K562 (cell line): ENCODE results near the gene CFAP251. TPM values are rescaled to one million over a fixed set of nuclear protein-coding genes. Genes with fewer than 3 reads are reported as not detected.

Experiments
- ATAC-seq: fragments of 200-7000 bp; cut with Tn5 transposase; 3 replicates; pipeline ENCODE4 v1.9.1; 2020; ENCODE audit warnings: moderate library complexity
- BruUV-seq: library from RNA; stranded (reverse); fragments of 400-500 nt; replicated peaks from 2 replicates; lab custom pipeline; 2021; lab: Mats Ljungman, UMichigan
- CTCF ChIA-PET: fragments of 300-600 bp; formaldehyde crosslinking; extraction: SDS; loops from one replicate; lab custom pipeline; 2021; ENCODE audit warnings: low intra/inter-chr PET ratio; lab: Yijun Ruan, JAX
- POLR2A ChIA-PET: fragments of 300-600, 350-650 bp; sonication (Branson Sonifier 250); formaldehyde crosslinking; extraction: SDS; loops from one replicate; lab custom pipeline; 2021; ENCODE audit warnings: antibody characterized with exemption, inconsistent platforms; lab: Yijun Ruan, JAX
- DNase-seq, 4 experiments: peaks; one replicate each; pipeline versions ENCODE4 v3.0.0 to v3.0.0-alpha.2; 2011 to 2018; ENCODE audit warnings: low spot score in 3 of 4, mixed read lengths in 3 of 4; ENCODE audit errors: extremely low read depth in 1 of 4
- FAIRE-seq: peaks from 2 replicates; lab custom pipeline; 2011; peaks lifted over from hg19 to GRCh38; lab: Jason Lieb, UNC
- H2AFZ ChIP-seq: 2 replicates; pipeline ENCODE4 v1.6.0; 2011; ENCODE audit warnings: low read depth, low read length, control low read depth, inconsistent platforms
- H3K27ac ChIP-seq: fragments of 200-600 bp; 3 replicates; pipeline ENCODE4 v1.8.0; 2011; ENCODE audit warnings: low read depth, mild to moderate bottlenecking, control low read depth, inconsistent platforms, low read length, moderate library complexity, mixed read lengths; ENCODE audit errors: extremely low read depth
- H3K27me3 ChIP-seq, 2 experiments: fragments of 300-600 bp in 1 of 2; 2 replicates in 1 of 2; 3 replicates in 1 of 2; pipeline versions ENCODE4 v1.6.0 to v1.8.0; 2011; ENCODE audit warnings: inconsistent platforms in 2 of 2, low read length in 2 of 2, mild to moderate bottlenecking in 1 of 2, mixed read lengths in 1 of 2, moderate library complexity in 1 of 2; ENCODE audit not compliant: control insufficient read depth in 2 of 2, insufficient read depth in 2 of 2
- H3K36me3 ChIP-seq: fragments of 300-600 bp; 3 replicates; pipeline ENCODE4 v1.8.0; 2011; ENCODE audit warnings: mild to moderate bottlenecking, low read length, inconsistent platforms; ENCODE audit not compliant: control insufficient read depth, insufficient read depth
- H3K4me1 ChIP-seq, 2 experiments: fragments of 200-600 bp in 1 of 2; replicated peaks in 1 of 2; 2 replicates in 1 of 2; 3 replicates in 1 of 2; pipeline versions ENCODE4 v1.5.1 to v1.8.0; 2011; ENCODE audit warnings: inconsistent platforms in 2 of 2, low read length in 2 of 2, mild to moderate bottlenecking in 1 of 2, mixed read lengths in 1 of 2, moderate library complexity in 1 of 2; ENCODE audit not compliant: control insufficient read depth in 2 of 2, insufficient read depth in 2 of 2
- H3K4me2 ChIP-seq: 2 replicates; pipeline ENCODE4 v1.6.1; 2011; ENCODE audit warnings: low read length, control low read depth, inconsistent platforms, mixed read lengths; ENCODE audit not compliant: insufficient read depth
- H3K4me3 ChIP-seq: fragments of 200-600 bp; sonication (generic), shearing (Covaris generic); 2 replicates; pipeline ENCODE4 v1.5.1; 2016; ENCODE audit warnings: control low read depth, inconsistent platforms
- H3K79me2 ChIP-seq: fragments of 200-600 bp; 3 replicates; pipeline ENCODE4 v1.8.0; 2011; ENCODE audit warnings: low read length, inconsistent platforms; ENCODE audit not compliant: control insufficient read depth, insufficient read depth
- H3K9ac ChIP-seq, 2 experiments: 2 replicates each; pipeline versions ENCODE4 v1.6.0 to v1.6.1; 2011; ENCODE audit warnings: low read depth in 2 of 2, low read length in 2 of 2, control low read depth in 1 of 2, inconsistent platforms in 1 of 2, mild to moderate bottlenecking in 1 of 2, mixed read lengths in 1 of 2; ENCODE audit not compliant: insufficient read depth in 1 of 2
- H3K9me1 ChIP-seq: one replicate; pipeline ENCODE4 v1.6.0; 2011; ENCODE audit warnings: inconsistent platforms, mild to moderate bottlenecking, low read length, moderate library complexity; ENCODE audit not compliant: control insufficient read depth, insufficient read depth
- H3K9me3 ChIP-seq: replicated peaks from 2 replicates; pipeline ENCODE4 v1.5.1; 2011; ENCODE audit warnings: low read depth, low read length, inconsistent platforms; ENCODE audit not compliant: control insufficient read depth, insufficient read depth
- H4K20me1 ChIP-seq: replicated peaks from 2 replicates; pipeline ENCODE4 v1.6.1; 2011; ENCODE audit warnings: low read length, inconsistent platforms, mixed read lengths; ENCODE audit not compliant: control insufficient read depth, insufficient read depth
- NCOA2 ChIP-seq, 2 experiments: fragments of 450-650 bp; IDR thresholded peaks; 2 replicates each; pipeline ENCODE4 v1.6.1; 2018; ENCODE audit warnings: mild to moderate bottlenecking in 2 of 2, moderate library complexity in 1 of 2; ENCODE audit not compliant: partially characterized antibody in 2 of 2
- NFIC ChIP-seq: fragments of 450-650 bp; IDR thresholded peaks from 2 replicates; pipeline ENCODE4 v1.6.1; 2017; ENCODE audit warnings: mild to moderate bottlenecking, inconsistent platforms
- NFRKB ChIP-seq: fragments of 450-650 bp; IDR thresholded peaks from 2 replicates; pipeline ENCODE4 v1.6.1; 2016; ENCODE audit warnings: low read depth
- POU5F1 ChIP-seq: fragments of 150-350 bp; IDR thresholded peaks from 2 replicates; pipeline ENCODE4 v1.6.1; 2014; ENCODE audit warnings: borderline replicate concordance, low read length, low read depth, mild to moderate bottlenecking; ENCODE audit not compliant: partially characterized antibody
- SETDB1 ChIP-seq: IDR thresholded peaks from one replicate; pipeline ENCODE4 v1.6.1; 2012; ENCODE audit warnings: low read length, control low read depth, inconsistent platforms
- SNIP1 ChIP-seq: fragments of 450-650 bp; IDR thresholded peaks from 2 replicates; pipeline ENCODE4 v1.7.1; 2017; ENCODE audit warnings: low read depth, mild to moderate bottlenecking
- STAT5B ChIP-seq: fragments of 250-450 bp; sonication (Bioruptor Pico); IDR thresholded peaks from 2 replicates; pipeline ENCODE4 v1.8.0; 2021; ENCODE audit warnings: mild to moderate bottlenecking, inconsistent platforms
- YY1 ChIP-seq, 3 experiments: IDR thresholded peaks; 2 replicates each; pipeline ENCODE4 v1.6.1; 2011; ENCODE audit warnings: low read length in 2 of 3, mild to moderate bottlenecking in 2 of 3, moderate library complexity in 2 of 3, borderline replicate concordance in 1 of 3, control low read depth in 1 of 3, low read depth in 1 of 3; ENCODE audit not compliant: insufficient read depth in 3 of 3, insufficient replicate concordance in 2 of 3, control insufficient read depth in 1 of 3, insufficient read length in 1 of 3; ENCODE audit errors: extremely low read depth in 1 of 3
- ZNF174 ChIP-seq: fragments of 250-450 bp; sonication (Bioruptor Pico); IDR thresholded peaks from 2 replicates; pipeline ENCODE4 v1.4.0; 2020; ENCODE audit warnings: mild to moderate bottlenecking
- ZNF3 ChIP-seq: fragments of 250-450 bp; sonication (Bioruptor Pico); IDR thresholded peaks from 2 replicates; pipeline ENCODE4 v1.5.0; 2021; ENCODE audit warnings: mild to moderate bottlenecking, moderate library complexity
- WGBS: fragments of 100-300 bp; shearing (Covaris generic); methylation state at CpG from one replicate; pipeline ENCODE4 v1.1.6; 2016; ENCODE audit warnings: low coverage, mixed read lengths; ENCODE audit not compliant: insufficient coverage; ENCODE audit errors: missing lambda C conversion rate; 5-methylcytosine and 5-hydroxymethylcytosine counted together
- in situ Hi-C: fragments of 300-500 bp; cut with MboI; formaldehyde crosslinking; loops from 4 replicates; pipeline ENCODE4 v1.15.0; 2018; ENCODE audit warnings: inconsistent platforms, mixed read lengths
- intact Hi-C: fragments of 100-400 bp; cut with micrococcal nuclease; formaldehyde crosslinking; loops from 2 replicates; pipeline ENCODE4 v1.14.2; 2022
- polyA plus RNA-seq, 8 experiments: library from polyadenylated mRNA; depleted of rRNA in 4 of 8; stranded (reverse) in 5 of 8; unstranded in 3 of 8; fragments of >200 nt; fragmentation: Nextera tagmentation in 2 of 8; fragmentation: Illumina TruSeq in 1 of 8; extraction: Ambion mirVana in 2 of 8; extraction: Trizol in 1 of 8; gene quantifications; 2 replicates each; pipeline versions ENCODE4 v1.2.1 to v1.2.3, GENCODE V29; 2011 to 2014; ENCODE audit warnings: inconsistent platforms in 1 of 8, missing spikeins in 1 of 8
- total RNA-seq, 7 experiments: library from RNA; depleted of rRNA in 6 of 7; stranded (reverse); fragments of >200 nt in 6 of 7; fragmentation: Illumina TruSeq in 2 of 7; extraction: Trizol in 2 of 7; gene quantifications; 2 replicates each; pipeline versions ENCODE4 v1.2.1 to v1.2.3, GENCODE V29; 2011 to 2021; ENCODE audit warnings: low replicate concordance in 1 of 7
- TF ChIP-seq, protein P1 (sequence below): sonication (generic); formaldehyde crosslinking; IDR thresholded peaks from 2 replicates; pipeline ENCODE4 v1.8.0; 2022; ENCODE audit warnings: mild to moderate bottlenecking, missing genetic modification reagents, borderline replicate concordance
- TF ChIP-seq, protein P2 (sequence below): fragments of 450-650 bp; IDR thresholded peaks from 2 replicates; pipeline ENCODE4 v1.6.1; 2016; ENCODE audit warnings: missing biosample characterization, missing genetic modification characterization
- TF ChIP-seq, protein P3 (sequence below): sonication (generic); formaldehyde crosslinking; IDR thresholded peaks from 2 replicates; pipeline ENCODE4 v1.5.0; 2020; ENCODE audit warnings: missing genetic modification reagents

Gene CFAP251
- total and polyA plus RNA-seq, 9 of the 15 experiments (the other 6 are each of a cell fraction or from before 2014, with no cell fraction given), result 16.6 to 31.0 (median 19.1) TPM

DNA sequence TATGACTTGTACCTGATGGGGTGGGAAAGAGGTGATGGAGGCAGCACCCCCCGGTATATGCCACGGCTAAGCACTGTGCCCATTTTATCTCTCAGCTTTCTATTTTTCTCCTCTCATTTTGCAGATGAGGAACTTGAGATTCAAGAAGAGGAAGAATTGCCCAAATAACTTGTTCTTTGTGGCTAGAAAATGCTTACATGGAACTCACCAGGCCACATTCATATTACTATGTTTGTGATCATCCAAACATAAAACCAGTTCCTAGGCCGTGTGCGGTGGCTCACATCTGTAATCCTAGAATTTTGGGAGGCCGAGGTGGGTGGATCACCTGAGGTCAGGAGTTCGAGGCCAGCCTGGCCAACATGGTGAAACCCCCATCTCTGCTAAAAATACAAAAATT lies 44.3 kb upstream of the CFAP251 start (continued):
- TF ChIP-seq, protein P1, sequence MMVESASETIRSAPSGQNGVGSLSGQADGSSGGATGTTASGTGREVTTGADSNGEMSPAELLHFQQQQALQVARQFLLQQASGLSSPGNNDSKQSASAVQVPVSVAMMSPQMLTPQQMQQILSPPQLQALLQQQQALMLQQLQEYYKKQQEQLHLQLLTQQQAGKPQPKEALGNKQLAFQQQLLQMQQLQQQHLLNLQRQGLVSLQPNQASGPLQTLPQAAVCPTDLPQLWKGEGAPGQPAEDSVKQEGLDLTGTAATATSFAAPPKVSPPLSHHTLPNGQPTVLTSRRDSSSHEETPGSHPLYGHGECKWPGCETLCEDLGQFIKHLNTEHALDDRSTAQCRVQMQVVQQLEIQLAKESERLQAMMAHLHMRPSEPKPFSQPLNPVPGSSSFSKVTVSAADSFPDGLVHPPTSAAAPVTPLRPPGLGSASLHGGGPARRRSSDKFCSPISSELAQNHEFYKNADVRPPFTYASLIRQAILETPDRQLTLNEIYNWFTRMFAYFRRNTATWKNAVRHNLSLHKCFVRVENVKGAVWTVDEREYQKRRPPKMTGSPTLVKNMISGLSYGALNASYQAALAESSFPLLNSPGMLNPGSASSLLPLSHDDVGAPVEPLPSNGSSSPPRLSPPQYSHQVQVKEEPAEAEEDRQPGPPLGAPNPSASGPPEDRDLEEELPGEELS (CRISPR knock-in tag), result no peak
- TF ChIP-seq POU5F1 (no peak), SETDB1 (no peak)
- TF ChIP-seq, protein P2, sequence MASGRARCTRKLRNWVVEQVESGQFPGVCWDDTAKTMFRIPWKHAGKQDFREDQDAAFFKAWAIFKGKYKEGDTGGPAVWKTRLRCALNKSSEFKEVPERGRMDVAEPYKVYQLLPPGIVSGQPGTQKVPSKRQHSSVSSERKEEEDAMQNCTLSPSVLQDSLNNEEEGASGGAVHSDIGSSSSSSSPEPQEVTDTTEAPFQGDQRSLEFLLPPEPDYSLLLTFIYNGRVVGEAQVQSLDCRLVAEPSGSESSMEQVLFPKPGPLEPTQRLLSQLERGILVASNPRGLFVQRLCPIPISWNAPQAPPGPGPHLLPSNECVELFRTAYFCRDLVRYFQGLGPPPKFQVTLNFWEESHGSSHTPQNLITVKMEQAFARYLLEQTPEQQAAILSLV (tag), result no peak

DNA sequence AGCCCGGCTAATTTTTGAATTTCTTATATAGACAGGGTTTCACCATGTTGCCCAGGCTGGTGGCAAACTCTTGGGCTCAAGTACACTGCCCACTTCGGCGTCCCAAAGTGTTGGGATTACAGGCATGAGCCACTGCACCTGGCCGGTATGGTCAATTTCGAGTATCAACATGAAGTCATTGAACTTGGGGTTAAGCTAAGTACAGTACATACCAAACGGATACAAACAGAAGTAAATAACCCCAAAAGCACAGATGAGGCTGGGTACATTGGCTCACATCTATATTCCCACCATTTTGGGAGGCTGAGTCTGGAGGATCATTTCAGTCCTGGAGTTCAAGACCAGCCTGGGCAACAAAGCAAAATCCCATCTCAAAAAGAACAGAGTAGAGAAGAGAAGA lies 42.8 kb upstream of the CFAP251 start:
- no peak for DNase-seq
- ATAC-seq, result no peak
- H3K79me2 ChIP-seq, result no peaks in the 10 kb centered on the region
- 50% methylated on average over 6 of the region's 6 CpGs for WGBS
- BruUV-seq, result no TSS peak
- H3K9me1 ChIP-seq, result no peaks in the 10 kb centered on the region
- H3K9ac ChIP-seq, result no peak overlapping the region
- H4K20me1 ChIP-seq, result no peaks in the 10 kb centered on the region
- no peak overlapping the region for H3K27ac ChIP-seq
- CTCF ChIA-PET, result no interaction called here
- no peak overlapping the region for H2AFZ ChIP-seq
- FAIRE-seq, result no peak
- H3K4me2 ChIP-seq, result no peak overlapping the region
- in situ Hi-C loops (no loop called here), intact Hi-C loops (no loop called here)
- TF ChIP-seq, protein P3, sequence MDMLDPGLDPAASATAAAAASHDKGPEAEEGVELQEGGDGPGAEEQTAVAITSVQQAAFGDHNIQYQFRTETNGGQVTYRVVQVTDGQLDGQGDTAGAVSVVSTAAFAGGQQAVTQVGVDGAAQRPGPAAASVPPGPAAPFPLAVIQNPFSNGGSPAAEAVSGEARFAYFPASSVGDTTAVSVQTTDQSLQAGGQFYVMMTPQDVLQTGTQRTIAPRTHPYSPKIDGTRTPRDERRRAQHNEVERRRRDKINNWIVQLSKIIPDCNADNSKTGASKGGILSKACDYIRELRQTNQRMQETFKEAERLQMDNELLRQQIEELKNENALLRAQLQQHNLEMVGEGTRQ (CRISPR knock-in tag), result no peak
- TF ChIP-seq NCOA2 (IDR thresholded peaks at IDR 0.05; ENCODE audit: partially characterized antibody in 2 of 2) (no peak), YY1 (IDR thresholded peaks at IDR 0.05; ENCODE audit: borderline replicate concordance in 1 of 3, control insufficient read depth in 1 of 3, extremely low read depth in 1 of 3, insufficient read depth in 3 of 3, insufficient read length in 1 of 3, insufficient replicate concordance in 2 of 3, low read depth in 1 of 3, low read length in 2 of 3) (no peak), ZNF3 (CRISPR knock-in tag) (no peak), STAT5B (CRISPR knock-in tag) (no peak), NFIC (no peak), SNIP1 (no peak), ZNF174 (CRISPR knock-in tag) (no peak), NFRKB (no peak)
- no peaks in the 10 kb centered on the region for H3K36me3 ChIP-seq
- no peaks in the 10 kb centered on the region for H3K9me3 ChIP-seq
- POLR2A ChIA-PET, result interaction anchor here (1.4 kb wide), 1 partner anchor 151 kb away, joined by 3 read pairs; no protein-coding TSS in a partner anchor
- no peaks in the 10 kb centered on the region for H3K27me3 ChIP-seq
- peaks cover 5 to 11% of the 10 kb centered on the region in 2 experiments for H3K4me1 ChIP-seq
- H3K4me3 ChIP-seq, result no peak overlapping the region
